ENCODE data around the gene DHX34. TPM values are rescaled to one million over a fixed set of nuclear protein-coding genes. Genes with fewer than 3 reads are reported as not detected.
"Not testable (repeated sequence)": the region's sequence is repeated elsewhere in the genome, so short reads cannot be mapped to it uniquely, and the experiment has no call there.

Gene DHX34
- total RNA-seq, 2 donors from 2014 or later: 20.4 to 21.3 TPM

DNA sequence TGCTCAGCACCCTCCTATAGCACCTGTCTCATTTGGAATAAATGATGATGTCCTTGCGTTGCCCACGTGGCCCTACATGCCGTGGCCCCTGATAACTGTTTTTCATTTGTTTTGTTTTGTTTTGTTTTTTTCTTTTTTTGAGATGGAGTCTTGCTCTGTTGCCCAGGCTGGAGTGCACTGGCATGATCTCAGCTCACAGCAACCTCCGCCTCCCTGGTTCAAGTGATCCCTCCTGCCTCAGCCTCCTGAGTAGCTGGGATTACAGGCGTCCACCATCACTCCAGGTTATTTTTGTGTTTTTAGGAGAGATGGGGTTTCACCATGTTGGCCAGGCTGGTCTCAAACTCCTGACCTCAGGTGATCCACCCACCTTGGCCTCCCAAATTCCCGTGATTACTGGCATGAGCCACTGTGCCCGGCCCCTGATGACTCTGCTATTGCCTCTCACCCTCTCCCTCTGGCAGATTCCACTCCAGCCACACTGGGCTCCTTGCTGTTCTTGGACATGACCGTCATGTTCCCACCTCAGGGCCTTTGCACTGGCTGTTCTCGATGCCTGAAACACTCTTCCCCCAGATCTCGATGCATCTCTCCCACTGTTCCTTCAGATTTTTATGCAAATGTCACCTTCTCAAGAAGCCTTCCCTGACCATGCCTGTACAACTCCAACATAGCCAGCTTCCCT is 9.8 kb upstream of the DHX34 start:
- Histone ChIP-seq H3K27me3 (replicated peaks; ENCODE audit: insufficient read depth) (no peaks in the 10 kb centered on the region), H3K4me1 (ENCODE audit: control insufficient read depth in 1 of 2, low read depth in 2 of 2) (no peaks in the 10 kb centered on the region), H3K36me3 (no peaks in the 10 kb centered on the region), H3K4me3 (no peak overlapping the region), H3K27ac (no peak overlapping the region), H3K9me3 (no peaks in the 10 kb centered on the region)
- no peak for TF ChIP-seq CTCF (IDR thresholded peaks at IDR 0.05)
- DNase-seq (ENCODE audit: low spot score) (no peak), ATAC-seq (ENCODE audit: insufficient number of reproducible peaks, low FRiP score, low read depth) (no peak)

- Histone ChIP-seq H3K27me3 (replicated peaks; ENCODE audit: insufficient read depth) (no peaks in the 10 kb centered on the region), H3K4me3 (no peak overlapping the region), H3K4me1 (ENCODE audit: control insufficient read depth in 1 of 2, low read depth in 2 of 2) (no peaks in the 10 kb centered on the region), H3K36me3 (no peaks in the 10 kb centered on the region), H3K9me3 (no peaks in the 10 kb centered on the region), H3K27ac (no peak overlapping the region)
- DNase-seq (ENCODE audit: low spot score): no peak
- ATAC-seq (ENCODE audit: insufficient number of reproducible peaks, low FRiP score, low read depth): no peak
- TF ChIP-seq CTCF (IDR thresholded peaks at IDR 0.05): no peak
Measured at GRCh38 chr19:47340477-47341208, 8.5 kb upstream of the DHX34 start.

GRCh38 chr19:47341734-47342133 is 7.4 kb upstream of the DHX34 start:
- no peak for TF ChIP-seq CTCF (IDR thresholded peaks at IDR 0.05)
- Histone ChIP-seq H3K4me1 (ENCODE audit: control insufficient read depth in 1 of 2, low read depth in 2 of 2) (no peaks in the 10 kb centered on the region), H3K4me3 (no peak overlapping the region), H3K27me3 (replicated peaks; ENCODE audit: insufficient read depth) (no peaks in the 10 kb centered on the region), H3K9me3 (no peaks in the 10 kb centered on the region), H3K36me3 (no peaks in the 10 kb centered on the region), H3K27ac (no peak overlapping the region)
- DNase-seq (ENCODE audit: low spot score): no peak
- no peak for ATAC-seq (ENCODE audit: insufficient number of reproducible peaks, low FRiP score, low read depth)

DNA sequence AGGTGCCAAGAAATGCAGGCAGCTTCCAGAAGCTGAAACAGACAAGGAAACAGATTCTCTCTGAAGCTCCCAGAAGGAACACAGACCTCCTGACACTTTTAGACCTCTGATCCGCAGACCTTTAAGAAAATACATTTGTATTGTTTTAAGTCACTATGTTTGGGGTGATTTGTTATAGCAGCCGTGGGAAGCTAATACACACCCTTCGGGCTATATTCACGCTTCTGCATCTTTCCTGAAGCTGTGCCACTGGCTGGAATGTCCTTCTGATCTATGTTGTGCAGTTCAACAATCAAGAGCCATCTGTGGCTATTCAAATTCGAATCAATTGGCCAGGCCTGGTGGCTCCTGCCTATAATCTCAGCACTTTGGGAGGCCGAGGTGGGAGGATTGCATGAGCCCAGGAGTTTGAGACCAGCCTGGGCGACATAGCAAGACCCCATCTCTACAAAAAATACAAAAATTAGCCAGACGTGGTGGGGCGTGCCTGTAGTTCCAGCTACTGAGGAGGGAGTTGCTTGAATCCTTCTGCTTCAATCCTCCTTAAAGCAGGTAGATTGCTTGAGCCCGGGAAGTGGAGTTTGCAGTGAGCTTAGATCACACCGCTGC is 5.8 kb upstream of the DHX34 start:
- no peak for TF ChIP-seq CTCF (IDR thresholded peaks at IDR 0.05)
- Histone ChIP-seq H3K4me1 (ENCODE audit: control insufficient read depth in 1 of 2, low read depth in 2 of 2) (peaks cover 0 to under 1% of the 10 kb centered on the region in 2 donors), H3K4me3 (no peak overlapping the region), H3K36me3 (no peaks in the 10 kb centered on the region), H3K27me3 (replicated peaks; ENCODE audit: insufficient read depth) (no peaks in the 10 kb centered on the region), H3K9me3 (no peaks in the 10 kb centered on the region), H3K27ac (no peak overlapping the region)
- DNase-seq (ENCODE audit: low spot score) (no peak), ATAC-seq (ENCODE audit: insufficient number of reproducible peaks, low FRiP score, low read depth) (no peak)

DNA sequence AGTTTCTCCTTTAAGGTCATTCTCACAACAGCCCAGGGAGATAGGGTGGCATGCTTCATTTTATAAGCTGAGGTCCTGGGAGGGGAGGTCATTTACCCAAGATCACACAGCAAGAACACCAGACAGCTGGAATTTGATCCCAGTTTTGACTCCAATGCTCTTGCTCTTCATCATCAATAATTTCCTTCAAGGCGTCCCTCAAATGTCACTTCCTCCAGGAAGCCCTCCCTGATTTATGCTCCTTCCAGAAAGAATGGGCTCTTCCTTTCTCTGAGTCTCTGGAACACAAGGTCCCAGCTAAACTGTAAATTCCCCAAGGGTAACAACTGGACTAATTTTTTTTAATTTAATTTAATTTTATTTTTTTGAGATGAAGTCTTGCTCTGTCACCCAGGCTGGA is 4.7 kb upstream of the DHX34 start:
- Histone ChIP-seq H3K36me3 (no peaks in the 10 kb centered on the region), H3K27me3 (replicated peaks; ENCODE audit: insufficient read depth) (no peaks in the 10 kb centered on the region), H3K4me1 (ENCODE audit: control insufficient read depth in 1 of 2, low read depth in 2 of 2) (peaks cover 3 to 6% of the 10 kb centered on the region in 2 donors), H3K9me3 (no peaks in the 10 kb centered on the region), H3K4me3 (no peak overlapping the region), H3K27ac (no peak overlapping the region)
- TF ChIP-seq CTCF (IDR thresholded peaks at IDR 0.05): no peak
- ATAC-seq (ENCODE audit: insufficient number of reproducible peaks, low FRiP score, low read depth) (no peak), DNase-seq (ENCODE audit: low spot score) (no peak)

DNA sequence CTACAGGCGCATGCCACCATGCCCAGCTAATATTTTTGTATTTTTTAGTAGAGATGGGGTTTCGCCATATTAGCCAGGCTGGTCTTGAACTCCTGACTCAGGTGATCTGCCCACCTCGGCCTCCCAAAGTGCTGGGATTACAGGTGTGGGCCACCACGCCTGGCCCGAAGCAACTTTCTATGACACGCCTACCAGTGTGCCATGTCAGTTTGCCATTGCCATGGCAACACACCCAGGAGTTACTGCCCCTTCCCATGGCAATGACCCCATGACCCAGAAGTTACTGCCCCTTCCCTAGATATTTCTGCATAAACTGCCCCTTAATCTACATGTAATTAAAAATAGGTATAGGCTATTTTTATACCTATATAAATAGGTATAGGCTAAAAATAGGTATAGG is 3.1 kb upstream of the DHX34 start:
- DNase-seq (ENCODE audit: low spot score); H3K27me3 ChIP-seq (replicated peaks; ENCODE audit: insufficient read depth); H3K27ac ChIP-seq; ATAC-seq (ENCODE audit: insufficient number of reproducible peaks, low FRiP score, low read depth); H3K4me3 ChIP-seq; H3K9me3 ChIP-seq; H3K36me3 ChIP-seq: not testable (repeated sequence)
- H3K4me1 ChIP-seq (ENCODE audit: control insufficient read depth in 1 of 2, low read depth in 2 of 2): peaks cover 10 to 15% of the 10 kb centered on the region in 2 donors
